Measurements from ENCODE around the gene ABCC1. TPM values are rescaled to one million over a fixed set of nuclear protein-coding genes. Genes with fewer than 3 reads are reported as not detected.

The ABCC1 gene
- total RNA-seq, 1 experiment from 2014 or later: 139 TPM

DNA sequence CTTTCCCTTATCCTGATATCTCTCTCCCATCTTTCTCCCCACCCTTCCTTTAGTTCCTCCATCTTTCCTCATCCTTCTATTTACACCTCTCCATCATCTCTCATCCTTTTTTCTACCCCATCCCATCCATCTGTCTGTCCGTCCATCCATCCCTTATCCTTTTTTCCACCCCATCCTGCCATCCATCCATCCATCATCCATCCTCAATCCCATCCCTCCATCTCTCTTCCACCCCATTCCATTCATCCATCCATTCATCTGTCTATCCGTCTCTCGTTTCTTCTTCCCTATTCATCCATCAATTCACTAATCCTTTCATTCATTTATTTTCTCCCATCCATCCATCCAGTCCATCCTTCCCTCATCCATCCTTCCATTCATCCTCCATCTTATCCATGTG lies 205.8 kb downstream of the ABCC1 start:
- intact Hi-C loops (cut with micrococcal nuclease; ENCODE audit: unreplicated experiment): no loop called here
- Histone ChIP-seq H3K27me3 (ENCODE audit: insufficient read depth, low read depth) (no peaks in the 10 kb centered on the region), H3K36me3 (ENCODE audit: low read depth) (no peaks in the 10 kb centered on the region), H3K27ac (no peak overlapping the region), H3K4me1 (replicated peaks; ENCODE audit: insufficient read depth) (no peaks in the 10 kb centered on the region), H3K9me2 (ENCODE audit: insufficient read depth) (no peaks in the 10 kb centered on the region), H3K9me3 (ENCODE audit: insufficient read depth, low read depth) (no peaks in the 10 kb centered on the region; the same call in 1 of the 2 replicates), H2AFZ (no peak overlapping the region), H3K79me2 (ENCODE audit: low read depth) (no peaks in the 10 kb centered on the region), H3K4me3 (no peak overlapping the region), H4K20me1 (ENCODE audit: insufficient read depth) (peaks cover 7% of the 10 kb centered on the region), H3F3A (ENCODE audit: insufficient read depth, low read depth) (peaks cover 17% of the 10 kb centered on the region; the same call in 1 of the 2 replicates), H3K4me2 (no peak overlapping the region)
- no peak for TF ChIP-seq EZH2 (IDR thresholded peaks at IDR 0.05; ENCODE audit: low read depth)
- TF ChIP-seq, protein P1, sequence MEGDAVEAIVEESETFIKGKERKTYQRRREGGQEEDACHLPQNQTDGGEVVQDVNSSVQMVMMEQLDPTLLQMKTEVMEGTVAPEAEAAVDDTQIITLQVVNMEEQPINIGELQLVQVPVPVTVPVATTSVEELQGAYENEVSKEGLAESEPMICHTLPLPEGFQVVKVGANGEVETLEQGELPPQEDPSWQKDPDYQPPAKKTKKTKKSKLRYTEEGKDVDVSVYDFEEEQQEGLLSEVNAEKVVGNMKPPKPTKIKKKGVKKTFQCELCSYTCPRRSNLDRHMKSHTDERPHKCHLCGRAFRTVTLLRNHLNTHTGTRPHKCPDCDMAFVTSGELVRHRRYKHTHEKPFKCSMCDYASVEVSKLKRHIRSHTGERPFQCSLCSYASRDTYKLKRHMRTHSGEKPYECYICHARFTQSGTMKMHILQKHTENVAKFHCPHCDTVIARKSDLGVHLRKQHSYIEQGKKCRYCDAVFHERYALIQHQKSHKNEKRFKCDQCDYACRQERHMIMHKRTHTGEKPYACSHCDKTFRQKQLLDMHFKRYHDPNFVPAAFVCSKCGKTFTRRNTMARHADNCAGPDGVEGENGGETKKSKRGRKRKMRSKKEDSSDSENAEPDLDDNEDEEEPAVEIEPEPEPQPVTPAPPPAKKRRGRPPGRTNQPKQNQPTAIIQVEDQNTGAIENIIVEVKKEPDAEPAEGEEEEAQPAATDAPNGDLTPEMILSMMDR (conservative IDR thresholded peaks at IDR 0.05): no peak
- BruUV-seq (replicated peaks): no TSS peak
- ChIA-PET POLR2A (ENCODE audit: unreplicated experiment) (no interaction called here), CTCF (no interaction called here)
- no peak for DNase-seq

DNA sequence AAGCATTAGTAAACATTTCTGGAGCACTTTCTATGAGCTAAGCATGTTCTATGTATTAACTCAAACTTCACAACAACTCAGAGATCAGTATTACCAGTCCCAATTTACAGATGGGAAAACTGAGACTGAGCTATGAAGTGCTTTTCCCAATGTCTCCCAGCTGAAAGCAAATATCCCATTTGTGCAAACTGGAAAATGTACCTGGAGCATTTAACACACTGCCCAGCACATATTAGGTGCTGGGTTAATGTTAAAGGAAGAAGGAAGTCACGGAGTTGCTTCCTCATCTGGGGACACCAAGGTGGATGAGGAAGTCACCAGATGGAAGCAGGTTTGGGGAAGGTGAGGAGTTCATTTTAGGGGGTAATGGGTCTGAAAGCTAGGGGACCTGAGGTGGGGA lies 207.8 kb downstream of the ABCC1 start:
- Histone ChIP-seq H3F3A (ENCODE audit: insufficient read depth, low read depth) (peaks cover 2% of the 10 kb centered on the region; the same call in 1 of the 2 replicates), H3K4me3 (no peak overlapping the region), H3K79me2 (ENCODE audit: low read depth) (no peaks in the 10 kb centered on the region), H2AFZ (no peak overlapping the region), H3K4me1 (replicated peaks; ENCODE audit: insufficient read depth) (no peaks in the 10 kb centered on the region), H3K36me3 (ENCODE audit: low read depth) (no peaks in the 10 kb centered on the region), H4K20me1 (ENCODE audit: insufficient read depth) (no peaks in the 10 kb centered on the region; the same call in 1 of the 2 replicates), H3K27me3 (ENCODE audit: insufficient read depth, low read depth) (no peaks in the 10 kb centered on the region), H3K9me2 (ENCODE audit: insufficient read depth) (no peaks in the 10 kb centered on the region), H3K4me2 (no peak overlapping the region), H3K9me3 (ENCODE audit: insufficient read depth, low read depth) (no peaks in the 10 kb centered on the region; the same call in 1 of the 2 replicates), H3K27ac (no peak overlapping the region)
- intact Hi-C loops (cut with micrococcal nuclease; ENCODE audit: unreplicated experiment): no loop called here
- BruUV-seq (replicated peaks): no TSS peak
- ChIA-PET CTCF (no interaction called here), POLR2A (ENCODE audit: unreplicated experiment) (no interaction called here)
- DNase-seq: no peak
- TF ChIP-seq, protein P1 (conservative IDR thresholded peaks at IDR 0.05): no peak
- TF ChIP-seq EZH2 (IDR thresholded peaks at IDR 0.05; ENCODE audit: low read depth): no peak

DNA sequence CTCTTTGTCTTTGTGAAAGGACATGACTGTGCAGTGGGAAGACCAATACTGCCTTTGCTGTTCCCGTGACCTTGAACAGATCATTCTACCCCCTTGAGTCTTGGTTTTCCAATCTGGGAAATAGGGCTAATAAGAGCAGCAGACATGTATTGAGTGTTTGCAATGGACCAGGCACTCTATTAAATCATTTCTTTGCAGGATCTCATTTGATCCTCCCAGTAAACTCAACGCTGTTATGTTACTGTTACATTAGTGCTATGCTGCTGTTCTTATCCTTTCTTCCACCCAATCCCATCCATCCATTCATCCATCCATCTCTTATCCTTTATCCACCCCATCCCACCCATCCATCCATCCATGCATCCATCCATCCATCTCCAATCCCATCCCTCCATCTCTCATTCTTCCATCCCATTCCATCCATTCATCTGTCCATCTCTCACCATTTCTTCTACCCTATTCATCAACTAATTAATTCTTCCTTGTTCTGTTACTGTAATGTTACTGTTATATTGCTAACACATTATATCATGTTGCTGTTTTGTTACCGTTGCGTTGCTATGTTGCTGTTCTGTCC lies 208.8 kb downstream of the ABCC1 start:
- no peaks in the 10 kb centered on the region for H3K36me3 ChIP-seq (ENCODE audit: low read depth)
- no peak overlapping the region for H3K4me2 ChIP-seq
- no peaks in the 10 kb centered on the region; the same call in 1 of the 2 replicates for H4K20me1 ChIP-seq (ENCODE audit: insufficient read depth)
- TF ChIP-seq, protein P1 (conservative IDR thresholded peaks at IDR 0.05): no peak
- no peak for TF ChIP-seq EZH2 (IDR thresholded peaks at IDR 0.05; ENCODE audit: low read depth)
- no peak overlapping the region for H3K27ac ChIP-seq
- BruUV-seq (replicated peaks): no TSS peak
- no peak overlapping the region for H2AFZ ChIP-seq
- POLR2A ChIA-PET (ENCODE audit: unreplicated experiment): no interaction called here
- H3K27me3 ChIP-seq (ENCODE audit: insufficient read depth, low read depth): no peaks in the 10 kb centered on the region
- intact Hi-C loops (cut with micrococcal nuclease; ENCODE audit: unreplicated experiment): no loop called here
- no peaks in the 10 kb centered on the region; the same call in 1 of the 2 replicates for H3K9me3 ChIP-seq (ENCODE audit: insufficient read depth, low read depth)
- no peak overlapping the region for H3K4me3 ChIP-seq
- H3K79me2 ChIP-seq (ENCODE audit: low read depth): no peaks in the 10 kb centered on the region
- DNase-seq: no peak
- CTCF ChIA-PET: no interaction called here
- no peaks in the 10 kb centered on the region for H3K4me1 ChIP-seq (replicated peaks; ENCODE audit: insufficient read depth)
- H3F3A ChIP-seq (ENCODE audit: insufficient read depth, low read depth): no peaks in the 10 kb centered on the region
- no peaks in the 10 kb centered on the region for H3K9me2 ChIP-seq (ENCODE audit: insufficient read depth)
